OCI-LY1 (cell line): Measurements from ENCODE around the gene GTSF1L.

ENCODE experiments used
- H2AFZ ChIP-seq: fragments of 200-600 bp; sonication (generic), shearing (Covaris generic); 2 replicates; pipeline ENCODE4 v1.6.0; 2014; ENCODE audit warnings: antibody characterized with exemption, mild to moderate bottlenecking, low read length
- H3F3A ChIP-seq: fragments of 200-600 bp; sonication (generic), shearing (Covaris generic); 2 replicates; pipeline ENCODE4 v1.6.0; 2014; ENCODE audit warnings: mild to moderate bottlenecking, antibody characterized with exemption, low read length, moderate library complexity; ENCODE audit not compliant: insufficient read depth
- H3K27ac ChIP-seq: fragments of 200-600 bp; sonication (generic); 2 replicates; pipeline ENCODE4 v1.5.1; 2014; ENCODE audit warnings: low read length, mixed run types, mild to moderate bottlenecking, low read depth; ENCODE audit not compliant: poor library complexity, severe bottlenecking
- H3K27me3 ChIP-seq: fragments of 200-600 bp; sonication (generic); 2 replicates; pipeline ENCODE4 v1.6.0; 2014; ENCODE audit warnings: antibody characterized with exemption, mild to moderate bottlenecking, low read length, moderate library complexity; ENCODE audit not compliant: insufficient read depth
- H3K36me3 ChIP-seq: fragments of 200-600 bp; sonication (generic); 2 replicates; pipeline ENCODE4 v1.6.1; 2014; ENCODE audit warnings: mild to moderate bottlenecking, antibody characterized with exemption, low read length, moderate library complexity, mixed read lengths; ENCODE audit not compliant: insufficient read depth
- H3K4me1 ChIP-seq: fragments of 200-600 bp; sonication (generic); 2 replicates; pipeline ENCODE4 v1.5.1; 2014; ENCODE audit warnings: mild to moderate bottlenecking, low read length, moderate library complexity; ENCODE audit not compliant: insufficient read depth, severe bottlenecking
- H3K4me2 ChIP-seq: fragments of 200-600 bp; sonication (generic), shearing (Covaris generic); 2 replicates; pipeline ENCODE4 v1.6.1; 2014; ENCODE audit warnings: low read length
- H3K4me3 ChIP-seq: fragments of 200-600 bp; sonication (generic); 2 replicates; pipeline ENCODE4 v1.5.1; 2014; ENCODE audit warnings: low read length, low read depth, mild to moderate bottlenecking, mixed read lengths; ENCODE audit not compliant: poor library complexity, severe bottlenecking
- H3K79me2 ChIP-seq: fragments of 200-600 bp; shearing (Covaris generic); 2 replicates; pipeline ENCODE4 v1.6.1; 2016; ENCODE audit warnings: mixed run types, low read length, mixed read lengths; ENCODE audit not compliant: insufficient read depth
- H3K9ac ChIP-seq: fragments of 200-600 bp; sonication (generic), shearing (Covaris generic); 2 replicates; pipeline ENCODE4 v1.6.1; 2014; ENCODE audit warnings: mild to moderate bottlenecking, low read length, mixed read lengths
- H3K9me2 ChIP-seq: fragments of 200-600 bp; sonication (generic), shearing (Covaris generic); 2 replicates; pipeline ENCODE4 v1.6.1; 2014; ENCODE audit warnings: low read depth, mild to moderate bottlenecking, low read length, mixed read lengths
- H3K9me3 ChIP-seq: fragments of 200-600 bp; shearing (Covaris generic); 2 replicates; pipeline ENCODE4 v1.6.1; 2014; ENCODE audit warnings: low read length, mixed read lengths
- H4K20me1 ChIP-seq: fragments of 200-600 bp; sonication (generic), shearing (Covaris generic); 2 replicates; pipeline ENCODE4 v1.6.0; 2016; ENCODE audit warnings: mild to moderate bottlenecking, low read length; ENCODE audit not compliant: insufficient read depth
- CTCF ChIP-seq: fragments of 200-600 bp; sonication (generic), shearing (Covaris generic); IDR thresholded peaks from 2 replicates; pipeline ENCODE4 v1.5.1; 2017; ENCODE audit warnings: mild to moderate bottlenecking, antibody characterized with exemption, low read length, moderate library complexity, mixed read lengths
- EZH2 ChIP-seq: fragments of 200-600 bp; sonication (generic), shearing (Covaris generic); IDR thresholded peaks from 2 replicates; pipeline ENCODE4 v1.8.0; 2017; ENCODE audit warnings: borderline replicate concordance, mixed run types, mild to moderate bottlenecking, antibody characterized with exemption, low read length, moderate library complexity, mixed read lengths

GTSF1L gene

GRCh38 chr20:43746344-43747137 is 19.7 kb upstream of the GTSF1L start:
- H3K9me3 ChIP-seq: no peaks in the 10 kb centered on the region
- no peaks in the 10 kb centered on the region for H3K79me2 ChIP-seq
- no peaks in the 10 kb centered on the region for H3F3A ChIP-seq
- no peaks in the 10 kb centered on the region for H4K20me1 ChIP-seq
- no peaks in the 10 kb centered on the region for H3K36me3 ChIP-seq
- H3K4me1 ChIP-seq: peaks cover 77% of the 10 kb centered on the region
- H3K27me3 ChIP-seq: no peaks in the 10 kb centered on the region
- H3K4me2 ChIP-seq: peak overlapping the region; percentile 66
- no peak overlapping the region for H3K4me3 ChIP-seq
- H3K9me2 ChIP-seq: no peaks in the 10 kb centered on the region
- no peak overlapping the region for H2AFZ ChIP-seq
- no peak for TF ChIP-seq CTCF
- no peak for TF ChIP-seq EZH2
- peak overlapping the region; percentile 89 for H3K27ac ChIP-seq
- H3K9ac ChIP-seq: peak overlapping the region; percentile 63

GRCh38 chr20:43744966-43745730 is 18.3 kb upstream of the GTSF1L start:
- H3K9ac ChIP-seq: peak overlapping the region; percentile 63
- H3K9me3 ChIP-seq: no peaks in the 10 kb centered on the region
- peak overlapping the region; percentile 89 for H3K27ac ChIP-seq
- H3K9me2 ChIP-seq: no peaks in the 10 kb centered on the region
- H2AFZ ChIP-seq: no peak overlapping the region; the same call in 1 of the 2 replicates
- H4K20me1 ChIP-seq: no peaks in the 10 kb centered on the region
- H3K36me3 ChIP-seq: no peaks in the 10 kb centered on the region
- H3K79me2 ChIP-seq: no peaks in the 10 kb centered on the region
- no peaks in the 10 kb centered on the region for H3F3A ChIP-seq
- no peaks in the 10 kb centered on the region for H3K27me3 ChIP-seq
- peak overlapping the region; percentile 66 for H3K4me2 ChIP-seq
- H3K4me3 ChIP-seq: peak overlapping the region; percentile 22
- peaks cover 63% of the 10 kb centered on the region for H3K4me1 ChIP-seq
- TF ChIP-seq CTCF: no peak
- no peak for TF ChIP-seq EZH2

GRCh38 chr20:43744151-43744611 is 17.4 kb upstream of the GTSF1L start:
- Histone ChIP-seq H3K79me2 (no peaks in the 10 kb centered on the region), H3K27me3 (no peaks in the 10 kb centered on the region), H3K9ac (peak overlapping the region; percentile 24; the same call in 1 of the 2 replicates), H3K9me2 (no peaks in the 10 kb centered on the region), H4K20me1 (no peaks in the 10 kb centered on the region), H3K27ac (peak overlapping the region; percentile 89), H3K4me1 (peaks cover 60% of the 10 kb centered on the region), H3K4me2 (peak overlapping the region; percentile 66; the same call in 1 of the 2 replicates), H3K36me3 (no peaks in the 10 kb centered on the region), H2AFZ (no peak overlapping the region), H3K4me3 (no peak overlapping the region), H3K9me3 (no peaks in the 10 kb centered on the region), H3F3A (no peaks in the 10 kb centered on the region)
- TF ChIP-seq CTCF: no peak
- no peak for TF ChIP-seq EZH2
